ENCODE data around the gene CSNK1A1L. TPM values are rescaled to one million over a fixed set of nuclear protein-coding genes. Genes with fewer than 3 reads are reported as not detected.

Gene CSNK1A1L
- total RNA-seq, 4 donors from 2014 or later = not detected

DNA sequence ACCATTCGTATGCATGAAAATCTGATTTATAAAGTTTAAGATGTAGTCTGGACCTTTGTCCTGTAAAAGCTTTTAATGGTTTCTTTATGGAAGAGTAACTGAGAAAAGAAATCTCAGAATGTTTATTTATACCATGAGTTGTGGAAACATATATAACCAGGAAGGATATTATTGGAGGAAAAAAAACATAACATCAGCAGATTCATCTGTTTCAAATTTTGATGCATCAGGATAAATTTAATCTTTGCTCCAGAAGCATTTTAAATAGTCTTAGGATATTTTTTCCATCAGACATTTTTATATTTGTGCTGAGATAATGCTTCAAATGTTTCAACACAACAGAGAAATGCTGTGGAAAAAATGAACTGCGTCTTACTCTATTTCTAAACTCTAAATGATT, 31.2 kb upstream of the CSNK1A1L start:
- in situ Hi-C loops (cut with MboI; ENCODE audit: low sequenced_read_pairs in 4 of 4) = no loop called here
- DNase-seq = no peak
- H3K4me1 ChIP-seq = no peaks in the 10 kb centered on the region
- no peak overlapping the region for H3K4me3 ChIP-seq
- TF ChIP-seq POLR2A (IDR thresholded peaks at IDR 0.05) = no peak
- TF ChIP-seq, protein P1, sequence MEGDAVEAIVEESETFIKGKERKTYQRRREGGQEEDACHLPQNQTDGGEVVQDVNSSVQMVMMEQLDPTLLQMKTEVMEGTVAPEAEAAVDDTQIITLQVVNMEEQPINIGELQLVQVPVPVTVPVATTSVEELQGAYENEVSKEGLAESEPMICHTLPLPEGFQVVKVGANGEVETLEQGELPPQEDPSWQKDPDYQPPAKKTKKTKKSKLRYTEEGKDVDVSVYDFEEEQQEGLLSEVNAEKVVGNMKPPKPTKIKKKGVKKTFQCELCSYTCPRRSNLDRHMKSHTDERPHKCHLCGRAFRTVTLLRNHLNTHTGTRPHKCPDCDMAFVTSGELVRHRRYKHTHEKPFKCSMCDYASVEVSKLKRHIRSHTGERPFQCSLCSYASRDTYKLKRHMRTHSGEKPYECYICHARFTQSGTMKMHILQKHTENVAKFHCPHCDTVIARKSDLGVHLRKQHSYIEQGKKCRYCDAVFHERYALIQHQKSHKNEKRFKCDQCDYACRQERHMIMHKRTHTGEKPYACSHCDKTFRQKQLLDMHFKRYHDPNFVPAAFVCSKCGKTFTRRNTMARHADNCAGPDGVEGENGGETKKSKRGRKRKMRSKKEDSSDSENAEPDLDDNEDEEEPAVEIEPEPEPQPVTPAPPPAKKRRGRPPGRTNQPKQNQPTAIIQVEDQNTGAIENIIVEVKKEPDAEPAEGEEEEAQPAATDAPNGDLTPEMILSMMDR (IDR thresholded peaks at IDR 0.05 in 4 of 5, conservative IDR thresholded peaks at IDR 0.05 in 1 of 5) = no peak
- ATAC-seq = no peak
- H3K9me3 ChIP-seq = no peaks in the 10 kb centered on the region
- H3K27ac ChIP-seq = no peak overlapping the region
- no peaks in the 10 kb centered on the region for H3K36me3 ChIP-seq
- intact Hi-C loops (cut with DNase I; ENCODE audit: low total_unique reads) = no loop called here
- no peaks in the 10 kb centered on the region for H3K27me3 ChIP-seq

GRCh38 chr13:37136187-37136586, 30.7 kb upstream of the CSNK1A1L start:
- ATAC-seq (no peak), DNase-seq (no peak)
- TF ChIP-seq, protein P1 (IDR thresholded peaks at IDR 0.05 in 4 of 5, conservative IDR thresholded peaks at IDR 0.05 in 1 of 5) = no peak
- no peak overlapping the region for H3K4me3 ChIP-seq
- in situ Hi-C loops (cut with MboI; ENCODE audit: low sequenced_read_pairs in 4 of 4) (no loop called here), intact Hi-C loops (cut with DNase I; ENCODE audit: low total_unique reads) (no loop called here)
- H3K36me3 ChIP-seq = no peaks in the 10 kb centered on the region
- no peak overlapping the region for H3K27ac ChIP-seq
- H3K4me1 ChIP-seq = no peaks in the 10 kb centered on the region
- no peaks in the 10 kb centered on the region for H3K27me3 ChIP-seq
- H3K9me3 ChIP-seq = no peaks in the 10 kb centered on the region

- in situ Hi-C loops (cut with MboI; ENCODE audit: low sequenced_read_pairs in 4 of 4) = no loop called here
- H3K4me1 ChIP-seq = no peaks in the 10 kb centered on the region
- intact Hi-C loops (cut with DNase I; ENCODE audit: low total_unique reads) = no loop called here
- DNase-seq = no peak
- H3K27ac ChIP-seq = no peak overlapping the region
- no peaks in the 10 kb centered on the region for H3K27me3 ChIP-seq
- no peaks in the 10 kb centered on the region for H3K36me3 ChIP-seq
- no peak for ATAC-seq
- no peak overlapping the region for H3K4me3 ChIP-seq
- H3K9me3 ChIP-seq = no peaks in the 10 kb centered on the region
- TF ChIP-seq, protein P1 (IDR thresholded peaks at IDR 0.05 in 4 of 5, conservative IDR thresholded peaks at IDR 0.05 in 1 of 5) = no peak
- no peak for TF ChIP-seq POLR2A (IDR thresholded peaks at IDR 0.05)
Measured at GRCh38 chr13:37134411-37135041, 29.1 kb upstream of the CSNK1A1L start.

- in situ Hi-C loops (cut with MboI; ENCODE audit: low sequenced_read_pairs in 4 of 4) (no loop called here), intact Hi-C loops (cut with DNase I; ENCODE audit: low total_unique reads) (no loop called here)
- TF ChIP-seq, protein P1 (IDR thresholded peaks at IDR 0.05 in 4 of 5, conservative IDR thresholded peaks at IDR 0.05 in 1 of 5) = no peak
- no peak for TF ChIP-seq POLR2A (IDR thresholded peaks at IDR 0.05)
- ATAC-seq (no peak), DNase-seq (no peak)
- no peaks in the 10 kb centered on the region for H3K9me3 ChIP-seq
- peaks cover 0 to 8% of the 10 kb centered on the region in 2 donors for H3K4me1 ChIP-seq
- H3K36me3 ChIP-seq = no peaks in the 10 kb centered on the region
- no peaks in the 10 kb centered on the region for H3K27me3 ChIP-seq
- no peak overlapping the region for H3K4me3 ChIP-seq
- no peak overlapping the region for H3K27ac ChIP-seq
Measured at GRCh38 chr13:37132211-37132610, 26.7 kb upstream of the CSNK1A1L start.

DNA sequence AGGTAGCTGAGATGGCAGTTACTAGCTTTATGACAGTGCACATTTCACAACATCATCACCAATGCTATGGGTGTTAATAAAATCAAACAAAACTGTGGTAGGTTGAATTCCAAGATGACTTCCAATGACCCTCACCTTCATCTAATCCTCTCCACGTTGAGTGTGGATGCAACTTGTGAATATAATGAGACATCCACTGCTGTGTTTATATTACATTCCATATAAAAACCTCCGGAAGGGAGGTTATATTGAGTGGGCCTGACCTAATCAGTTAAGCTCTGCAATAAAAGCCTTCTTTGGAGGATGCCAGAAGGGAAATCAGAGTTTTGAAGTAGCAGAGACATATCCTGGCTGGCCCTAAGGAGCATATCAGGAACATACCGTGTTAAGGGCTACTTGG, 25.6 kb upstream of the CSNK1A1L start:
- in situ Hi-C loops (cut with MboI; ENCODE audit: low sequenced_read_pairs in 4 of 4) = no loop called here
- no peaks in the 10 kb centered on the region for H3K9me3 ChIP-seq
- H3K4me3 ChIP-seq = no peak overlapping the region
- no peak for DNase-seq
- TF ChIP-seq, protein P1 (IDR thresholded peaks at IDR 0.05 in 4 of 5, conservative IDR thresholded peaks at IDR 0.05 in 1 of 5) = no peak
- TF ChIP-seq POLR2A (IDR thresholded peaks at IDR 0.05) = no peak
- H3K36me3 ChIP-seq = no peaks in the 10 kb centered on the region
- intact Hi-C loops (cut with DNase I; ENCODE audit: low total_unique reads) = no loop called here
- ATAC-seq = no peak
- no peaks in the 10 kb centered on the region for H3K27me3 ChIP-seq
- H3K27ac ChIP-seq = no peak overlapping the region
- H3K4me1 ChIP-seq = peaks cover 0 to 13% of the 10 kb centered on the region in 2 donors
